Common myeloid progenitor, CD34-positive (primary cell): Measurements from ENCODE around the gene UBA52.

ENCODE experiments used
- CTCF ChIA-PET: fragments of 350-600 bp; sonication (Branson Sonifier 250); formaldehyde crosslinking; loops from one replicate; lab custom pipeline; 2021; ENCODE audit warnings: antibody characterized with exemption; lab: Charles Lee
- POLR2A ChIA-PET: fragments of 350-600 bp; sonication (Branson Sonifier 250); formaldehyde crosslinking; loops from one replicate; lab custom pipeline; 2021; ENCODE audit warnings: antibody characterized with exemption; lab: Charles Lee
- DNase-seq, 3 donors: peaks; one replicate each; pipeline versions ENCODE4 v3.0.0 to v3.0.0-alpha.2; 2013
- H3K27ac ChIP-seq, 2 experiments: 1 replicate in 1 of 2; 2 replicates in 1 of 2; pipeline ENCODE4 v1.7.0; 2013; ENCODE audit warnings: inconsistent platforms in 2 of 2, low read length in 2 of 2, mild to moderate bottlenecking in 2 of 2, low read depth in 1 of 2, moderate library complexity in 1 of 2; ENCODE audit not compliant: severe bottlenecking in 2 of 2, insufficient read depth in 1 of 2, poor library complexity in 1 of 2
- H3K27me3 ChIP-seq, 5 experiments: replicated peaks in 2 of 5; 1 replicate in 3 of 5; 2 replicates in 2 of 5; pipeline versions ENCODE4 v1.6.1 to v1.7.0; 2013; ENCODE audit warnings: low read length in 4 of 5, mild to moderate bottlenecking in 2 of 5, moderate library complexity in 2 of 5, inconsistent platforms in 1 of 5; ENCODE audit not compliant: insufficient read depth in 5 of 5, control insufficient read depth in 4 of 5
- H3K36me3 ChIP-seq, 4 experiments: 1 replicate in 2 of 4; 2 replicates in 2 of 4; pipeline versions ENCODE4 v1.6.1 to v1.7.0; 2013; ENCODE audit warnings: low read length in 3 of 4, control low read depth in 1 of 4, mild to moderate bottlenecking in 1 of 4; ENCODE audit not compliant: control insufficient read depth in 4 of 4, insufficient read depth in 4 of 4
- H3K4me1 ChIP-seq, 4 experiments: 1 replicate in 3 of 4; 2 replicates in 1 of 4; pipeline versions ENCODE4 v1.6.1 to v1.7.1; 2013; ENCODE audit warnings: low read length in 3 of 4, mild to moderate bottlenecking in 3 of 4, control low read depth in 1 of 4, inconsistent platforms in 1 of 4, moderate library complexity in 1 of 4; ENCODE audit not compliant: control insufficient read depth in 4 of 4, insufficient read depth in 4 of 4; ENCODE audit errors: control extremely low read depth in 1 of 4
- H3K4me3 ChIP-seq, 7 experiments: 1 replicate in 4 of 7; 2 replicates in 3 of 7; pipeline versions ENCODE4 v1.5.1 to v1.7.0; 2013; ENCODE audit warnings: mild to moderate bottlenecking in 7 of 7, low read length in 6 of 7, moderate library complexity in 6 of 7, inconsistent platforms in 2 of 7, low read depth in 2 of 7, control low read depth in 1 of 7; ENCODE audit not compliant: insufficient read depth in 4 of 7, control insufficient read depth in 1 of 7; ENCODE audit errors: extremely low read depth in 1 of 7
- H3K9me3 ChIP-seq, 5 experiments: 1 replicate in 4 of 5; 2 replicates in 1 of 5; pipeline versions ENCODE4 v1.6.1 to v1.7.1; 2013; ENCODE audit warnings: low read length in 4 of 5, mild to moderate bottlenecking in 2 of 5, inconsistent platforms in 1 of 5, low read depth in 1 of 5, moderate library complexity in 1 of 5; ENCODE audit not compliant: control insufficient read depth in 4 of 5, insufficient read depth in 2 of 5; ENCODE audit errors: control extremely low read depth in 1 of 5
- WGBS: methylation state at CpG from one replicate; pipeline ENCODE4 v1.1.5; 2013; ENCODE audit not compliant: insufficient coverage; 5-methylcytosine and 5-hydroxymethylcytosine counted together

The UBA52 gene

GRCh38 chr19:18610556-18611326 is 39.1 kb downstream of the UBA52 start:
- ChIA-PET POLR2A (no interaction called here), CTCF (no interaction called here)
- peaks cover 9 to 97% (median 49%) of the 10 kb centered on the region in 5 experiments for H3K27me3 ChIP-seq
- WGBS = under 1% methylated on average over 19 of the region's 45 CpGs
- DNase-seq = peak in 1 of 3 donors; percentile 26
- H3K9me3 ChIP-seq = no peaks in the 10 kb centered on the region
- H3K4me3 ChIP-seq = no peak overlapping the region
- no peak overlapping the region for H3K27ac ChIP-seq
- peaks cover 0 to 43% (median 28%) of the 10 kb centered on the region in 4 experiments for H3K4me1 ChIP-seq
- no peaks in the 10 kb centered on the region for H3K36me3 ChIP-seq

- under 1% methylated on average over 32 of the region's 62 CpGs for WGBS
- peak overlapping the region in 1 of 7 experiments; percentile 59 for H3K4me3 ChIP-seq
- peaks cover 0 to 41% (median 27%) of the 10 kb centered on the region in 4 experiments for H3K4me1 ChIP-seq
- CTCF ChIA-PET = interaction anchor here (1.6 kb wide), 1 partner anchor 24 kb away, joined by 3 read pairs; the partner anchor contains the start of gene REX1BD
- H3K27me3 ChIP-seq = peaks cover 9 to 98% (median 49%) of the 10 kb centered on the region in 5 experiments
- no peak overlapping the region for H3K27ac ChIP-seq
- POLR2A ChIA-PET = no interaction called here
- peaks cover 0 to 3% (median 0%) of the 10 kb centered on the region in 5 experiments for H3K9me3 ChIP-seq
- DNase-seq = peak in 1 of 3 donors; percentile 41
- no peaks in the 10 kb centered on the region for H3K36me3 ChIP-seq
These were observed 39.8 kb downstream of the UBA52 start for GRCh38 chr19:18611327-18612050.

- Histone ChIP-seq H3K4me3 (peak overlapping the region in 3 of 7 experiments; percentile 52 to 59 (median 53)), H3K4me1 (peaks cover 0 to 37% (median 26%) of the 10 kb centered on the region in 4 experiments), H3K9me3 (peaks cover 0 to 4% (median 0%) of the 10 kb centered on the region in 5 experiments), H3K36me3 (no peaks in the 10 kb centered on the region), H3K27ac (no peak overlapping the region), H3K27me3 (peaks cover 9 to 100% (median 49%) of the 10 kb centered on the region in 5 experiments)
- no peak for DNase-seq
- CTCF ChIA-PET = interaction anchor here (1.6 kb wide), 1 partner anchor 24 kb away, joined by 3 read pairs; the partner anchor contains the start of gene REX1BD
- WGBS = 2% methylated on average over 22 of the region's 30 CpGs
- POLR2A ChIA-PET = no interaction called here
These were observed 40.6 kb downstream of the UBA52 start for GRCh38 chr19:18612051-18612771.

GRCh38 chr19:18612772-18613588 is 41.3 kb downstream of the UBA52 start, which contains the start of gene TMEM59L:
TSS of gene TMEM59L (plus strand) at chr19:18612870. CDS start at chr19:18612959, 89 bp downstream.
- ChIA-PET CTCF (interaction anchor here (1.6 to 1.7 kb wide), 2 partner anchors 25 to 162 kb away, joined by 3 read pairs; partner anchors contain the start of gene REX1BD), POLR2A (no interaction called here)
- Histone ChIP-seq H3K27me3 (peaks cover 9 to 97% (median 44%) of the 10 kb centered on the region in 5 experiments), H3K4me3 (peak within 1 kb of the TSS in 5 of 7 experiments; percentile 25 to 59 (median 52)), H3K27ac (no peak within 1 kb of the TSS), H3K36me3 (no peaks in the 10 kb centered on the region), H3K4me1 (peaks cover 0 to 31% (median 23%) of the 10 kb centered on the region in 4 experiments), H3K9me3 (peaks cover 0 to 6% (median 0%) of the 10 kb centered on the region in 5 experiments)
- 1% methylated on average over 59 of the region's 70 CpGs for WGBS
- peak in 2 of 3 donors; percentile 82 to 88 for DNase-seq

- ChIA-PET POLR2A (no interaction called here), CTCF (interaction anchor here (1.0 to 1.7 kb wide), 2 partner anchors 21 to 162 kb away, joined by 3 read pairs; no protein-coding TSS in a partner anchor)
- Histone ChIP-seq H3K27me3 (peaks cover 4 to 90% (median 37%) of the 10 kb centered on the region in 5 experiments), H3K4me3 (no peak overlapping the region), H3K36me3 (no peaks in the 10 kb centered on the region), H3K4me1 (peaks cover 0 to 31% (median 22%) of the 10 kb centered on the region in 4 experiments), H3K9me3 (peaks cover 0 to 6% (median 0%) of the 10 kb centered on the region in 5 experiments), H3K27ac (no peak overlapping the region)
- DNase-seq = no peak
- 40% methylated on average over 12 of the region's 23 CpGs for WGBS
These were observed 42.1 kb downstream of the UBA52 start for GRCh38 chr19:18613589-18614234.
